ENCODE results near the gene TMEM41A.

Gene TMEM41A

GRCh38 chr3:185498503-185499396 lies at the start of gene TMEM41A:
Gene TMEM41A, minus strand, starts transcription at chr3:185499035. Its CDS starts 74 bp downstream, at chr3:185498961.
- peak; percentile 93 for DNase-seq

GRCh38 chr3:185540695-185541094 lies 41.9 kb upstream of the TMEM41A start:
- DNase-seq = no peak

- no peak for DNase-seq
Measured at GRCh38 chr3:185539934-185540333, 41.1 kb upstream of the TMEM41A start.

- peak; percentile 42 for DNase-seq
Measured at GRCh38 chr3:185537369-185537970, 38.6 kb upstream of the TMEM41A start.

- DNase-seq = no peak
Measured at GRCh38 chr3:185534511-185534910, 35.7 kb upstream of the TMEM41A start.

GRCh38 chr3:185532901-185533300 lies 34.1 kb upstream of the TMEM41A start:
- DNase-seq = no peak

GRCh38 chr3:185530856-185531255 lies 32.0 kb upstream of the TMEM41A start:
- DNase-seq = no peak

GRCh38 chr3:185528532-185528931 lies 29.7 kb upstream of the TMEM41A start:
- DNase-seq = no peak

GRCh38 chr3:185527364-185527763 lies 28.5 kb upstream of the TMEM41A start:
- DNase-seq = no peak

GRCh38 chr3:185526349-185526951 lies 27.6 kb upstream of the TMEM41A start:
- no peak for DNase-seq

- DNase-seq = no peak
Measured at GRCh38 chr3:185521349-185522138, 22.7 kb upstream of the TMEM41A start.

- no peak for DNase-seq
Measured at GRCh38 chr3:185519021-185519420, 20.2 kb upstream of the TMEM41A start.

GRCh38 chr3:185517387-185518130 lies 18.7 kb upstream of the TMEM41A start:
- no peak for DNase-seq

- no peak for DNase-seq
Measured at GRCh38 chr3:185511711-185512110, 12.9 kb upstream of the TMEM41A start.

GRCh38 chr3:185508335-185508991 lies 9.6 kb upstream of the TMEM41A start:
- no peak for DNase-seq

GRCh38 chr3:185507883-185508282 lies 9.0 kb upstream of the TMEM41A start:
- DNase-seq = no peak

GRCh38 chr3:185504636-185505035 lies 5.8 kb upstream of the TMEM41A start:
- no peak for DNase-seq

- no peak for DNase-seq
Measured at GRCh38 chr3:185503521-185503920, 4.7 kb upstream of the TMEM41A start.

- no peak for DNase-seq
Measured at GRCh38 chr3:185502987-185503386, 4.2 kb upstream of the TMEM41A start.

- DNase-seq = no peak
Measured at GRCh38 chr3:185490241-185490640, 8.6 kb downstream of the TMEM41A start.

GRCh38 chr3:185489462-185489861 lies 9.4 kb downstream of the TMEM41A start:
- DNase-seq = no peak

GRCh38 chr3:185488465-185488864 lies 10.4 kb downstream of the TMEM41A start:
- no peak for DNase-seq

Measured in stimulated activated CD4-positive, alpha-beta T cell treated with anti-CD3 and anti-CD28 coated beads, Interleukin-4, amount 100 ng/mL, for 24 hours (primary cell).